Glutamatergic neuron (in vitro differentiated cells): Measurements from ENCODE around the gene S100A14. TPM values are rescaled to one million over a fixed set of nuclear protein-coding genes. Genes with fewer than 3 reads are reported as not detected.

Experiments used
- DNase-seq: peaks from one replicate; pipeline ENCODE4 v3.0.0; 2022
- H3K27ac Mint-ChIP-seq: one replicate; pipeline ENCODE4 v1.8.0; 2020; ENCODE audit warnings: mild to moderate bottlenecking, mixed read lengths, inconsistent platforms; ENCODE audit not compliant: unreplicated experiment
- H3K27me3 Mint-ChIP-seq: one replicate; pipeline ENCODE4 v1.8.0; 2020; ENCODE audit warnings: mild to moderate bottlenecking, moderate library complexity, mixed read lengths, inconsistent platforms; ENCODE audit not compliant: unreplicated experiment
- H3K36me3 Mint-ChIP-seq: one replicate; pipeline ENCODE4 v1.8.0; 2020; ENCODE audit warnings: mild to moderate bottlenecking, mixed read lengths, inconsistent platforms; ENCODE audit not compliant: unreplicated experiment
- H3K4me1 Mint-ChIP-seq: one replicate; pipeline ENCODE4 v1.8.0; 2020; ENCODE audit warnings: mild to moderate bottlenecking, low read depth, mixed read lengths, inconsistent platforms; ENCODE audit not compliant: unreplicated experiment
- H3K4me3 Mint-ChIP-seq: one replicate; pipeline ENCODE4 v1.8.0; 2020; ENCODE audit warnings: mild to moderate bottlenecking, mixed read lengths, inconsistent platforms; ENCODE audit not compliant: unreplicated experiment
- H3K9me3 Mint-ChIP-seq: one replicate; pipeline ENCODE4 v1.8.0; 2020; ENCODE audit warnings: mild to moderate bottlenecking, moderate library complexity, mixed read lengths, inconsistent platforms; ENCODE audit not compliant: unreplicated experiment
- CTCF ChIP-seq: fragments of 200-600 bp; sonication (generic); IDR thresholded peaks from one replicate; pipeline ENCODE4 v1.5.0; 2021; ENCODE audit not compliant: partially characterized antibody, unreplicated experiment
- total RNA-seq: library from RNA; stranded (reverse); fragmentation: NEBNext Ultra II Directional; extraction: Animal tissue kit (Norgen Biotek cat#: 25700); gene quantifications from one replicate; pipeline ENCODE4 v1.2.1, GENCODE V29; 2021; ENCODE audit not compliant: unreplicated experiment

The S100A14 gene
- total RNA-seq, 1 donor from 2014 or later = not detected

- DNase-seq = peak; percentile 93
- TF ChIP-seq CTCF = peak; percentile 99
- H3K36me3 Mint-ChIP-seq = no peaks in the 10 kb centered on the region
- peaks cover 7% of the 10 kb centered on the region for H3K9me3 Mint-ChIP-seq
- peaks cover 30% of the 10 kb centered on the region for H3K4me1 Mint-ChIP-seq
- peak overlapping the region; percentile 89 for H3K27ac Mint-ChIP-seq
- peaks cover 10% of the 10 kb centered on the region for H3K27me3 Mint-ChIP-seq
- peak overlapping the region; percentile 23 for H3K4me3 Mint-ChIP-seq
These were observed 47.6 kb downstream of the S100A14 start for GRCh38 chr1:153568367-153569099.

- TF ChIP-seq CTCF = no peak
- peak overlapping the region; percentile 47 for H3K4me3 Mint-ChIP-seq
- H3K9me3 Mint-ChIP-seq = peaks cover 8% of the 10 kb centered on the region
- H3K36me3 Mint-ChIP-seq = no peaks in the 10 kb centered on the region
- peak overlapping the region; percentile 84 for H3K27ac Mint-ChIP-seq
- DNase-seq = no peak
- H3K4me1 Mint-ChIP-seq = peaks cover 30% of the 10 kb centered on the region
- H3K27me3 Mint-ChIP-seq = peaks cover 10% of the 10 kb centered on the region
These were observed 48.3 kb downstream of the S100A14 start for GRCh38 chr1:153567621-153568366.

- DNase-seq = peak; percentile 60
- TF ChIP-seq CTCF = no peak
- Mint-ChIP-seq H3K4me1 (peaks cover 30% of the 10 kb centered on the region), H3K9me3 (peaks cover 8% of the 10 kb centered on the region), H3K27me3 (peaks cover 10% of the 10 kb centered on the region), H3K36me3 (no peaks in the 10 kb centered on the region), H3K4me3 (no peak overlapping the region), H3K27ac (peak overlapping the region; percentile 87)
These were observed 49.4 kb downstream of the S100A14 start for GRCh38 chr1:153566414-153567371.

DNA sequence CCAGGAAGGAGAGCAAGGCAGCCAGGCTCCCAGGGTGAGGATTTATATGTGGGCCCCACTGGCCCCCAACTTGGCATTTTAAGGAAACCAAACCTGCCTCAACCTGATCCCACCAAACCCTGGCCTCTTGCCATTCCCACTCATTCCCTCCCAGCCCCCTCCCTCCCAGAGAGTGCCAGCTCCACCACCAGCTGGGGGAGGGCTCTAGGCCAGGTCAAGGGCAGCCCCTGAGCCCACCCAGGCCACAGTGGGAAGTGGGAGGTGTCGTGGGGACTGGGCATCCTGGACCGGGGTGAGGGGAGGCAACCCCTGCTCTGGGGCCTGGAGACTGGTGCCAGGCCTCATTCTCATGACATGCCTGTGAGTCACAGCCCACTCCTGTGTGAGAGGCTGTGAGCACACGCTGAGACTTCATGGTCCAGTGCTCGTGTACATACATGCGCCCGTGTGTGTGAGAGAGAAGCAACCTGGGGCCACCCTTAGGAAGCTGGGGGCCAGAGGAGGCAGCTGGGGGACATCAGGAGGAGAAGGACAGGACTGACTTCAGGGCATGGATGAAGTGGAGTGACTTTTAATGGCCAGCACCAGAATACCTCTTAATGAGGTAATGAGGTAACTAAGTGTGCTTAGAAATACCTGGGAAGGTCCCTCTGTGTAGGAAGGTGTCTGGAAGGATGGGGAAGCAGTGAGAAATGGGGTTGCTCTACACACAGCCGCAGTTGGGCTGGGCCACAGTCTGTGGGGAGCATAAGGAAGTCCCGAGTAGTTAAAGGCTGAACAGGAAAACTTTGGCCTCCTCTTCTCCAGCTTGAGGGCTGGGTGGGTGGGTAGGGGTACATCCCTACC lies 50.4 kb downstream of the S100A14 start, which contains the start of gene S100A2:
Gene S100A2 (minus strand): TSS at position 316 of the 846 bp plus-strand sequence. CDS start 1,967 bp downstream, outside the sequence.
- no peak within 1 kb of the TSS for H3K4me3 Mint-ChIP-seq
- H3K4me1 Mint-ChIP-seq = peaks cover 30% of the 10 kb centered on the region
- H3K27ac Mint-ChIP-seq = peak within 1 kb of the TSS; percentile 87
- peaks cover 8% of the 10 kb centered on the region for H3K9me3 Mint-ChIP-seq
- no peak for DNase-seq
- TF ChIP-seq CTCF = no peak
- peaks cover 11% of the 10 kb centered on the region for H3K27me3 Mint-ChIP-seq
- H3K36me3 Mint-ChIP-seq = no peaks in the 10 kb centered on the region

Other genes starting within 250 kb of the S100A14 start
- gene S100A12, start 240.7 kb downstream of the S100A14 start, total RNA-seq = not detected
- gene S100A8, start 225.3 kb downstream of the S100A14 start, total RNA-seq = not detected
- gene S100A7A, start 199.8 kb downstream of the S100A14 start, total RNA-seq = not detected
- not detected for gene S100A7, start 155.7 kb downstream of the S100A14 start, total RNA-seq
- 41.9 TPM for gene S100A6, start 80.3 kb downstream of the S100A14 start, total RNA-seq
- gene S100A5, start 75.4 kb downstream of the S100A14 start, total RNA-seq = not detected
- gene S100A4, start 70.5 kb downstream of the S100A14 start, total RNA-seq = 4.7 TPM
- not detected for gene S100A3, start 67.1 kb downstream of the S100A14 start, total RNA-seq
- gene S100A2, start 50.5 kb downstream of the S100A14 start, total RNA-seq = 1.1 TPM
- 1.1 TPM for gene S100A16, start 3.2 kb downstream of the S100A14 start, total RNA-seq
- gene S100A13, start 11.2 kb upstream of the S100A14 start, total RNA-seq = 92.8 TPM
- 35.4 TPM for gene S100A1, start 12.1 kb upstream of the S100A14 start, total RNA-seq
- 84.7 TPM for gene CHTOP, start 17.7 kb upstream of the S100A14 start, total RNA-seq
- gene SNAPIN, start 42.4 kb upstream of the S100A14 start, total RNA-seq = 30.8 TPM
- 221 TPM for gene ILF2, start 54.7 kb upstream of the S100A14 start, total RNA-seq
- gene NPR1, start 62.4 kb upstream of the S100A14 start, total RNA-seq = not detected
- gene INTS3, start 111.7 kb upstream of the S100A14 start, total RNA-seq = 56.7 TPM
- 10.8 TPM for gene SLC27A3, start 159.1 kb upstream of the S100A14 start, total RNA-seq